Measurements from ENCODE around the gene DDN.

DNA sequence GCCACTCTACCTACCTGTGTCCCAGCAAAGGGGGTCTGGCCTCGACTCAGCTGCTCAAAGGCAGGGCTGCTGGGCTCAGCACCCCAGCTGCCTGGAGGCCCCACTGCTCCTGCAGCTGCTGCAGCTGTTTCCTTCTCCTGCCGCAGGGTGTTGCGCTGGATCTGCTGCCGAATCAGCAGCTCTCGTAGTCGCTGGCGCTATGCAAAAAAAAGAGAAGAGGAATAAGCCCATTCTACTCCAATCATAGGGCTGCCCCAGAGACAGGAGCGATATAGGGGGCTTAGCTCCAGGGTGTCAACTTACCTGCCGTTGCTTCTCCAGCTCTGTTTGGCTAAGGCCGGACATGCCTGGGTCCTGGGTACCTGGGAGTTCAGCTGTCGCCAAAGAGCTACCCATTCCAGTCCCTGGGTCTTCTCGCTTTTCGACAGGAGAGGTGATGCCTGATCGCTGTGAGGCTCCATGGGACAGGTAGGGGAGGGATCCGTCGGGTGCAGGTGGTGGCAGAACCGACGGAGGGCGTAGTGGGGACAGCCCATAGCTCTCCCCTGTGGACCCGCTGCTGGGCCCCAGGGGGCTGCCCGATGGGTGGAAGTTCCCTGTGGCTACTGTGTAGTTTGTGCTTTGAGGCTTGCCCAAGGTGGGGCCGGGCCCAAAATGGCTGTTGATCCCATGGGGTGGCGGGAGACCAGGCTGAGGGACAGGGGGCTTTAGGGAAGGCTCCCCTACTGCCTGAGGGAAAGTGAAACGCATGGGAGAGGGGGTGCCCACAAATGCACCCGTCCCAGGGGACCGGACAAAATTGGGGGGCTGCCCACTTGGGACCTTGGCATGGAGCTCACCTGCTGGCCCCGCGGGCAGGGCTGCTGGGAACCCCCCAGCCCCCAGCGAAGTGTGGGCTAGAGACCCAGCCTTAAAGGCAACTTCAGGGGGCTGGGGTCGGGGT is 40.5 kb upstream of the DDN start:
- no peak for TF ChIP-seq CTCF (IDR thresholded peaks at IDR 0.05 in 8 of 11, conservative IDR thresholded peaks at IDR 0.05 in 3 of 11)
- TF ChIP-seq POLR2A (IDR thresholded peaks at IDR 0.05), result no peak
- TF ChIP-seq POLR2AphosphoS5 (IDR thresholded peaks at IDR 0.05), result peak in 1 of 3 donors; percentile 42

Measured in spleen (tissue), 7 donors.